ENCODE results near the gene DNM3. TPM values are rescaled to one million over a fixed set of nuclear protein-coding genes. Genes with fewer than 3 reads are reported as not detected.
"Not testable (repeated sequence)": the region's sequence is repeated elsewhere in the genome, so short reads cannot be mapped to it uniquely, and the experiment has no call there.

Gene DNM3
- total and polyA plus RNA-seq, 2 donors (not counting 3 experiments of a cell fraction or from before 2014, with no cell fraction given), result 1.4 to 2.5 TPM

DNA sequence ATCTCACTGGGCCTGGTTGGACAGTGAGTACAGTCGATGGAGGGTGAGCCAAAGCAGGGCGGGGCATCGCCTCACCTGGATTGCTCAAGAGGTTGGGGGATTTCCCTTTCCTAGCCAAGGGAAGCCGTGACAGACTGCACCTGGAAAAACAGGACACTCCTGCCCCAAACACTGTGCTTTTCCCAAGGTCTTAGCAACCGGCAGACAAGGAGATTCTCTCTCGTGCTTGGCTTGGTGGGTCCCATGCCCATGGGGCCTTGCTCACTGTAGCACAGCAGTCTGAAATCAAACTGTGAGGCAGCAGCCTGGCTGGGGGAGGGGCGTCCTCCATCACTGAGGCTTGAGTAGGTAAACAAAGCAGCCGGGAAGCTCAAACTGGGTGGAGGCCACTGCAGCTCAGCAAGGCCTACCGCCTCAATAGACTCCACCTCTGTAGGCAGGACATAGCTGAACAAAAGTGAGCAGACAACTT lies 590.5 kb downstream of the DNM3 start:
- H2AFZ ChIP-seq (ENCODE audit: low read depth, low read length), result no peak overlapping the region
- dilution Hi-C loops (cut with MboI; ENCODE audit: extremely low pct_ligation_motif_present, low sequenced_read_pairs), result no loop called here

DNA sequence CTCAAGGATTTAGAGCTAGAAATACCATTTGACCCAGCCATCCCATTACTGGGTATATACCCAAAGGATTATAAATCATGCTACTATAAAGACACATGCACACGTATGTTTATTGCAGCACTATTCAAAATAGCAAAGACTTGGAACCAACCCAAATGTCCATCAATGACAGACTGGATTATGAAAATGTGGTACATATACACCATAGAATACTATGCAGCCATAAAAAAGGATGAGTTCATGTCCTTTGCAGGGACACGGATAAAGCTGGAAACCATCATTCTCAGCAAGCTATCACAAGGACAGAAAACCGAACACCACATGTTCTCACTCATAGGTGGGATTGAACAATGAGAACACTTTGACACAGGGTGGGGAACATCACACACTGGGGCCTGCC lies 595.9 kb downstream of the DNM3 start:
- H3K4me2 ChIP-seq (ENCODE audit: insufficient read depth, low read length); H3K9me1 ChIP-seq (replicated peaks; ENCODE audit: control insufficient read depth, extremely low read depth, insufficient read depth, low read length); H2AFZ ChIP-seq (ENCODE audit: low read depth, low read length); H3K79me2 ChIP-seq (ENCODE audit: control insufficient read depth, insufficient read depth, low read length); intact Hi-C loops (cut with micrococcal nuclease); POLR2A ChIA-PET; H3K9ac ChIP-seq (replicated peaks; ENCODE audit: extremely low read depth, insufficient read depth, low read length); dilution Hi-C loops (cut with MboI; ENCODE audit: extremely low pct_ligation_motif_present, low sequenced_read_pairs); H3K27ac ChIP-seq (ENCODE audit: insufficient read depth, low read depth, low read length); H3K36me3 ChIP-seq (ENCODE audit: control insufficient read depth in 2 of 2, extremely low read depth in 1 of 2, insufficient read depth in 2 of 2, low read length in 2 of 2); BruUV-seq (replicated peaks); FAIRE-seq; H3K27me3 ChIP-seq (ENCODE audit: control insufficient read depth in 2 of 2, insufficient read depth in 2 of 2, low read length in 2 of 2); H4K20me1 ChIP-seq (replicated peaks; ENCODE audit: control insufficient read depth, extremely low read depth, insufficient read depth, low read length); H3K9me3 ChIP-seq (replicated peaks; ENCODE audit: control insufficient read depth, insufficient read depth, low read length); DNase-seq (ENCODE audit: low read depth, low spot score); H3K4me3 ChIP-seq (replicated peaks in 1 of 3; ENCODE audit: insufficient read depth in 1 of 3, low read depth in 1 of 3, low read length in 3 of 3); H3K4me1 ChIP-seq (ENCODE audit: control insufficient read depth, extremely low read depth, insufficient read depth, low read length): not testable (repeated sequence)
- CTCF ChIA-PET, result interaction anchor here (1.0 kb wide), 1 partner anchor 636 kb away, joined by 3 read pairs; no protein-coding TSS in a partner anchor

More for the DNA sequence above, 590.5 kb downstream of the DNM3 start:
- no peak overlapping the region for H3K9ac ChIP-seq (replicated peaks; ENCODE audit: extremely low read depth, insufficient read depth, low read length)
- BruUV-seq (replicated peaks), result no TSS peak
- no peak for TF ChIP-seq GATA2 (IDR thresholded peaks at IDR 0.05; ENCODE audit: insufficient read depth, insufficient read length, low read depth, low read length)
- TF ChIP-seq JUN (IDR thresholded peaks at IDR 0.05; ENCODE audit: borderline replicate concordance, insufficient read depth, insufficient read length, low read depth), result no peak
- TF ChIP-seq POLR2AphosphoS5 (IDR thresholded peaks at IDR 0.05; ENCODE audit: insufficient read depth, low read depth, low read length), result no peak
- TF ChIP-seq MYC (IDR thresholded peaks at IDR 0.05; ENCODE audit: low read depth, low read length), result no peak
- TF ChIP-seq POLR2A (IDR thresholded peaks at IDR 0.05; ENCODE audit: low read depth, low read length), result no peak
- TF ChIP-seq, protein P1, sequence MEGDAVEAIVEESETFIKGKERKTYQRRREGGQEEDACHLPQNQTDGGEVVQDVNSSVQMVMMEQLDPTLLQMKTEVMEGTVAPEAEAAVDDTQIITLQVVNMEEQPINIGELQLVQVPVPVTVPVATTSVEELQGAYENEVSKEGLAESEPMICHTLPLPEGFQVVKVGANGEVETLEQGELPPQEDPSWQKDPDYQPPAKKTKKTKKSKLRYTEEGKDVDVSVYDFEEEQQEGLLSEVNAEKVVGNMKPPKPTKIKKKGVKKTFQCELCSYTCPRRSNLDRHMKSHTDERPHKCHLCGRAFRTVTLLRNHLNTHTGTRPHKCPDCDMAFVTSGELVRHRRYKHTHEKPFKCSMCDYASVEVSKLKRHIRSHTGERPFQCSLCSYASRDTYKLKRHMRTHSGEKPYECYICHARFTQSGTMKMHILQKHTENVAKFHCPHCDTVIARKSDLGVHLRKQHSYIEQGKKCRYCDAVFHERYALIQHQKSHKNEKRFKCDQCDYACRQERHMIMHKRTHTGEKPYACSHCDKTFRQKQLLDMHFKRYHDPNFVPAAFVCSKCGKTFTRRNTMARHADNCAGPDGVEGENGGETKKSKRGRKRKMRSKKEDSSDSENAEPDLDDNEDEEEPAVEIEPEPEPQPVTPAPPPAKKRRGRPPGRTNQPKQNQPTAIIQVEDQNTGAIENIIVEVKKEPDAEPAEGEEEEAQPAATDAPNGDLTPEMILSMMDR (IDR thresholded peaks at IDR 0.05; ENCODE audit: extremely low read depth in 1 of 2, insufficient read depth in 1 of 2, low read depth in 1 of 2, low read length in 2 of 2), result no peak
- TF ChIP-seq EZH2 (IDR thresholded peaks at IDR 0.05; ENCODE audit: borderline replicate concordance, low read depth, low read length, severe bottlenecking), result no peak
- TF ChIP-seq FOS (IDR thresholded peaks at IDR 0.05; ENCODE audit: borderline replicate concordance, insufficient read depth, low read length), result no peak
- TF ChIP-seq, protein P2, sequence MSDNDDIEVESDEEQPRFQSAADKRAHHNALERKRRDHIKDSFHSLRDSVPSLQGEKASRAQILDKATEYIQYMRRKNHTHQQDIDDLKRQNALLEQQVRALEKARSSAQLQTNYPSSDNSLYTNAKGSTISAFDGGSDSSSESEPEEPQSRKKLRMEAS (IDR thresholded peaks at IDR 0.05; ENCODE audit: insufficient read depth, insufficient read length), result no peak
- intact Hi-C loops (cut with micrococcal nuclease), result no loop called here
- ChIA-PET POLR2A (interaction anchor here (0.6 kb wide), 1 partner anchor 646 kb away, joined by 3 read pairs; no protein-coding TSS in a partner anchor), CTCF (interaction anchor here (0.9 to 1.5 kb wide), 3 partner anchors 392 to 429 kb away, joined by 3 to 8 read pairs (median 6); no protein-coding TSS in a partner anchor)
- H3K27me3 ChIP-seq (ENCODE audit: control insufficient read depth in 2 of 2, insufficient read depth in 2 of 2, low read length in 2 of 2), result no peaks in the 10 kb centered on the region
- H3K9me1 ChIP-seq (replicated peaks; ENCODE audit: control insufficient read depth, extremely low read depth, insufficient read depth, low read length), result no peaks in the 10 kb centered on the region
- no peak overlapping the region for H3K27ac ChIP-seq (ENCODE audit: insufficient read depth, low read depth, low read length)
- DNase-seq (ENCODE audit: low read depth, low spot score) (no peak), FAIRE-seq (no peak)
- H3K9me3 ChIP-seq (replicated peaks; ENCODE audit: control insufficient read depth, insufficient read depth, low read length), result no peaks in the 10 kb centered on the region
- H3K4me2 ChIP-seq (ENCODE audit: insufficient read depth, low read length), result no peak overlapping the region
- no peak overlapping the region for H3K4me3 ChIP-seq (replicated peaks in 1 of 3; ENCODE audit: insufficient read depth in 1 of 3, low read depth in 1 of 3, low read length in 3 of 3)
- no peaks in the 10 kb centered on the region for H3K4me1 ChIP-seq (ENCODE audit: control insufficient read depth, extremely low read depth, insufficient read depth, low read length)
- H3K36me3 ChIP-seq (ENCODE audit: control insufficient read depth in 2 of 2, extremely low read depth in 1 of 2, insufficient read depth in 2 of 2, low read length in 2 of 2), result no peaks in the 10 kb centered on the region
- H3K79me2 ChIP-seq (ENCODE audit: control insufficient read depth, insufficient read depth, low read length), result no peaks in the 10 kb centered on the region
- H4K20me1 ChIP-seq (replicated peaks; ENCODE audit: control insufficient read depth, extremely low read depth, insufficient read depth, low read length), result no peaks in the 10 kb centered on the region
